Stimulated activated CD8-positive, alpha-beta memory T cell treated with anti-CD3 and anti-CD28 coated beads, Interleukin-4, amount 100 ng/mL, for 24 hours (primary cell): ENCODE data around the gene RASL11B.

ENCODE experiments used
- DNase-seq: peaks from one replicate; pipeline ENCODE4 v3.0.0-alpha.2; 2020; ENCODE audit warnings: low read depth

RASL11B gene

DNA sequence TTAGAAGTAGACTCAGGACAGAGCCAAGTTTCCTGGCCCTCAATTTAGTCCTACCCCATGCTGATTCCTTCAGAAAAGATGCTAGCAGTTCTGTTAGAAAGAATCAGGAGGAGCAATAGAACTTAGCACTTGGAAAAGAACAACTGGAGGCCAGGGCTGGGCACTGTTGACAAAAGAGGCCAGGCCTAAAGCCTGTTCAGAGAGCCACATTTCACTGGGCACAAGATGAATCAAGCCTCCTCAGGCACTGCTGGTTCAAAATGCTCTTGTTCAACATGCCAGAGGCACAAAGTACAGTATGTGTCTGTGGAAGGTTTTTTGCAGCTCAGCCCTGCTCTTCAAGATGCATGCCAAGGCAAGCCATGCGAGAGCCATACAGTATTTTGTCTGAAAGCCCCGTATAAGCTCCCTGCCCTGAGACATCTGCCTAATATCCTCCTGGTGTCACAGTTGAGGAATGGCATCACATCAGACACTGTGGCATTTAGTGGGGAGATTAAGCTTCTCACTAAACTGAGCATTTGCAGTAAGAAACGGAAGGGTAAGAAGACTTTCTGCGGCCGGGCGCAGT is 53.7 kb downstream of the RASL11B start:
- no peak for DNase-seq
